B cell (primary cell): ENCODE measurements around the gene TBC1D12.
"Not testable (repeated sequence)": the region's sequence is repeated elsewhere in the genome, so short reads cannot be mapped to it uniquely, and the experiment has no call there.

Experiments
- CTCF ChIP-seq: fragments of 200-600 bp; IDR thresholded peaks from one replicate; pipeline ENCODE4 v1.8.0; 2022; ENCODE audit warnings: antibody characterized with exemption, mild to moderate bottlenecking
- EZH2 ChIP-seq: IDR thresholded peaks from 2 replicates; pipeline ENCODE4 v1.6.1; 2012; ENCODE audit warnings: borderline replicate concordance, low read depth, mild to moderate bottlenecking, moderate library complexity, low read length; ENCODE audit not compliant: insufficient read depth, poor library complexity, severe bottlenecking

- TF ChIP-seq CTCF, EZH2: not testable (repeated sequence)
These were observed 16.6 kb upstream of the TBC1D12 start for GRCh38 chr10:94385733-94386132.
